ENCODE results near the gene ISY1. TPM values are rescaled to one million over a fixed set of nuclear protein-coding genes. Genes with fewer than 3 reads are reported as not detected.
A peak's percentile ranks its signal among the peaks of the same experiment; 100 is the strongest.

Gene ISY1
- total RNA-seq (10 to 100 TPM; 27.6 to 65.1 (median 37.4) TPM), polyA plus RNA-seq (100 to 1,000 TPM; 115 to 130 TPM), total RNA-seq (20.9 reads per million, percentile 51 among the genes with 10 or more reads in this experiment)

DNA sequence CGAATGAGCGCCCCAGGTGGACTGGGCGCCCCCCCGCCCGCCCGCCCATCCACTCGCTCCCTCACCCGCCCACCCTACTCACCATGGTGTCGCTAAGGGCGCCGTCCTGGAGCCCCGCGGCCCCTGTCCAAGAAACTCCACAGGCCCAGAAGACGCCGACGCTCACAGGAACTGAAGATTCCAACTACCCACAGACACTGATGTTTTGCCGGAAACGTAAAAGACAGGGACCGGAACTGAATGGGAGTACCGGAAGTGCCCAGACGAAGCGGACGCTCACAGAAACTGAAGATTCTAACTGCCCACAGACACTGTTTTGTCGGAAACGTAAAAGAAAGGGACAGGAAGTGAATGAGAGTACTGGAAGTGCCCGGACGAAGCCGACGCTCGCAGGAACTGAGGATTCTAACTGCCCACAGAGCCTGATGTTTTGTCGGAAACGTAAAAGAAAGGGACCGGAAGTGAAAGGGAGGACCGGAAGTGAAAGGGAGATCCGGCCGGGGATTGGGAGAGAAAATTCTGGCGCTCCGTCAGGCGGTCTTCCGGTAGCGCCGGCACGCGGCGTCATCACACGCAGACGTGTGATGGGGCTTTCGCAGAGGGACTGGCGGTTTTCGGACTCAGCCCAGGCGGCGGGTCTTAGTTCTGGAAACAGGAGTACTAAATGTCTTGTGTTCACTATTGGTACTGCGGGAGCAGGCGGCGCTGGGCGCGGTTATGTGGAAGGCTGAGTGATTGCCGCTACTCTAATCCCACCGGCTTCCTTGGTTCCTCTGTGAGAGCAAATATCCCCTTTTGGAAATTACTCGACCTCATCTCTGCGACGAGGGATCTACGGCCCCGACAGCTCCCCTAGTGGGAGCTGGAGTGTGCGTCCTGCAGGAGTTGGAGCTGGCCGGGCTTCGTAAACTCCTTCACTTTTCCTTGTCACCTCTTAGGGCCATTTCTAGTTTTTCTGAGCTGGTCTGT lies at the start of gene ISY1:
ISY1 (minus strand) TSS at position 173 of the 969 bp plus-strand sequence; CDS start at position 85, 88 bp downstream.
- intact Hi-C loops (cut with micrococcal nuclease): loop anchor here (1.0 kb wide), 12 partner anchors 22 to 544 kb away; partner anchors contain the start of genes CNBP (in 2 of the 2), COPG1 (in 2 of the 2), HMCES (in 2 of the 2) and RAB7A (in 1 of the 2)
- Histone ChIP-seq H3K36me3 (ENCODE audit: control insufficient read depth in 2 of 3, insufficient read depth in 3 of 3, low read length in 3 of 3) (peaks cover 0 to 26% (median 5%) of the 10 kb centered on the region in 3 experiments), H3K27ac (ENCODE audit: low read depth, low read length) (peak within 1 kb of the TSS; percentile 98), H3K27me3 (ENCODE audit: control insufficient read depth in 2 of 2, insufficient read depth in 2 of 2, low read length in 2 of 2) (no peaks in the 10 kb centered on the region), H3K4me3 (ENCODE audit: low read length) (peak within 1 kb of the TSS; percentile 94), H3K9me3 (ENCODE audit: control insufficient read depth in 2 of 3, low read length in 3 of 3) (no peaks in the 10 kb centered on the region), H3K4me1 (ENCODE audit: control insufficient read depth in 2 of 2, insufficient read depth in 2 of 2, low read length in 2 of 2) (peaks cover 22 to 24% of the 10 kb centered on the region in 2 donors)
- peaks cover 0 to 10% (median 7%) of the 10 kb centered on the region in 5 donors for H3K36me3 Mint-ChIP-seq
- peak within 1 kb of the TSS; percentile 97 to 100 (median 99) for H3K27ac Mint-ChIP-seq
- peak within 1 kb of the TSS; percentile 84 to 100 (median 98) for H3K4me3 Mint-ChIP-seq
- DNase-seq (peak; percentile 68 to 92 (median 89)), ATAC-seq (peak; percentile 90)
- peaks cover 0 to 4% (median 0%) of the 10 kb centered on the region in 5 donors for H3K27me3 Mint-ChIP-seq
- H3K9me3 Mint-ChIP-seq: peaks cover 0 to 3% (median 0%) of the 10 kb centered on the region in 11 donors
- ChIA-PET POLR2A (interaction anchor here (0.9 to 2.9 kb wide), 16 partner anchors 10 to 279 kb away, joined by 3 to 14 read pairs (median 6); partner anchors contain the start of genes COPG1, IFT122 and MBD4), CTCF (interaction anchor here (0.5 to 2.4 kb wide), 10 partner anchors 9 to 239 kb away, joined by 3 to 16 read pairs (median 4); partner anchors contain the start of gene CNBP)
- H3K4me1 Mint-ChIP-seq: peaks cover 18 to 53% (median 40%) of the 10 kb centered on the region in 7 donors

DNA sequence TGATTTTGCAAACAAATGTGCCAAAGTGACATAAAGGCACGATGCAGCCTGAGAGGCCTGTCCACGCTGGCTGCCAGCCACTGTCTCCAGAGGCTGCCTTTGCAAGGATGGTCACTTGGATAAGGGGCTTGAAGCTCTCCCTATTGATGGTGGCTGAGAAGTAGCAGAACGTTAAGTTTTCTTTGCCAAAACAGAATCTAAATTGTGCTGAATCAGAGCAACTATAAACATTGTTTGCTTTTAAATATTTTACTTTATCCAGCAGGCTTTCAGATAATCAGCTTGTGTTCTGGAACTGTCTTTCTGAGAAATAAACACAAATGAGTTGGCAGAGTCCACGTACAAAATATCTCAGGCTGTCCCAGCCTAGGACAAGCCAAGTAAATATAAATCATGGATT lies 46.6 kb upstream of the ISY1 start:
- H3K36me3 Mint-ChIP-seq: peaks cover 0 to 2% (median 0%) of the 10 kb centered on the region in 5 donors
- H3K9me3 ChIP-seq (ENCODE audit: control insufficient read depth in 2 of 3, low read length in 3 of 3): no peaks in the 10 kb centered on the region
- ChIA-PET POLR2A (no interaction called here), CTCF (interaction anchor here (0.6 kb wide), 1 partner anchor 157 kb away, joined by 3 read pairs; no protein-coding TSS in a partner anchor)
- no peak overlapping the region for H3K27ac ChIP-seq (ENCODE audit: low read depth, low read length)
- H3K27me3 Mint-ChIP-seq: peaks cover 0 to 6% (median 0%) of the 10 kb centered on the region in 5 donors
- no peak overlapping the region for H3K4me3 ChIP-seq (ENCODE audit: low read length)
- peaks cover 0 to 6% (median 0%) of the 10 kb centered on the region in 7 donors for H3K4me1 Mint-ChIP-seq
- H3K27me3 ChIP-seq (ENCODE audit: control insufficient read depth in 2 of 2, insufficient read depth in 2 of 2, low read length in 2 of 2): no peaks in the 10 kb centered on the region
- no peaks in the 10 kb centered on the region for H3K36me3 ChIP-seq (ENCODE audit: control insufficient read depth in 2 of 3, insufficient read depth in 3 of 3, low read length in 3 of 3)
- no peak for DNase-seq
- no peaks in the 10 kb centered on the region for H3K9me3 Mint-ChIP-seq
- no peaks in the 10 kb centered on the region for H3K4me1 ChIP-seq (ENCODE audit: control insufficient read depth in 2 of 2, insufficient read depth in 2 of 2, low read length in 2 of 2)
- no peak overlapping the region for H3K4me3 Mint-ChIP-seq
- intact Hi-C loops (cut with micrococcal nuclease): loop anchor here in 1 of 2 donors (2.0 kb wide), 1 partner anchor 37 kb away; no protein-coding TSS in a partner anchor
- no peak overlapping the region for H3K27ac Mint-ChIP-seq
- no peak for ATAC-seq

DNA sequence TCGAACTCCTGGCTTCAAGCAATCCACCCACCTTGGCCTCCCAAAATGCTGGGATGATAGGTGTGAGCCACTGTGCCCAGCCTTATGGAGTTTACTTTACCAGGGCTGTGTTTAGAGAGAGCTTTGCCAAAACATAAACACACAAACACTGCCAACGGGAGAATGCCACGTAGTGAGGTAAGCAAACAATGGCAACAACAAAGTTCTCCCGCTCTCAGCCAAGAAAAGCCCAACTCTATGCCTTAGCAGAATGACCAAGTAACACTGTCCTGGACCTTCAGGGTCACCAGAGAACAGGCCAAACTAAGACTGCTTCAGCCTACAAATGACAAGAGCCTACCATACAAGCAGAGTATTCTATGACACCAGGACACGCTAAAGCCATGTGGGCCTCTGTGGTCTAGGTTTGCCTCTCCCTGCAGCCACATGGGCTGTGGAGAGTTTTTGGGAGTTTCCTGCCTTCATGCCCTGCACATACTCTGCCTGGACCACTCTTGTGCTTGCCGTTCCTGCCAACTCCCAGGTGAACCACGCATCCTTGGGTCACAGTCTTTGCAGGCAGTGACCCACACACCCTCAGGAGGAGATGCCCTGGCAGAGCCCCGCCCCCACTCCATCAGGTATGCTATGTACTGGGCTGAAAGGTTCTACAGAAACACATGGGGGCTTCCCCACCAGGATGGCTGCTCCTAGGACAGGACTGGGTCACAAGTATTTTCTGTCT lies 44.4 kb upstream of the ISY1 start:
- Histone ChIP-seq H3K4me1 (ENCODE audit: control insufficient read depth in 2 of 2, insufficient read depth in 2 of 2, low read length in 2 of 2) (no peaks in the 10 kb centered on the region), H3K4me3 (ENCODE audit: low read length) (no peak overlapping the region), H3K27me3 (ENCODE audit: control insufficient read depth in 2 of 2, insufficient read depth in 2 of 2, low read length in 2 of 2) (no peaks in the 10 kb centered on the region), H3K9me3 (ENCODE audit: control insufficient read depth in 2 of 3, low read length in 3 of 3) (no peaks in the 10 kb centered on the region), H3K36me3 (ENCODE audit: control insufficient read depth in 2 of 3, insufficient read depth in 3 of 3, low read length in 3 of 3) (no peaks in the 10 kb centered on the region), H3K27ac (ENCODE audit: low read depth, low read length) (no peak overlapping the region)
- ChIA-PET POLR2A (no interaction called here), CTCF (no interaction called here)
- Mint-ChIP-seq H3K27ac (no peak overlapping the region), H3K36me3 (peaks cover 0 to 3% (median 0%) of the 10 kb centered on the region in 5 donors), H3K4me3 (no peak overlapping the region), H3K27me3 (peaks cover 0 to 5% (median 0%) of the 10 kb centered on the region in 5 donors), H3K9me3 (no peaks in the 10 kb centered on the region), H3K4me1 (peaks cover 0 to 3% (median 0%) of the 10 kb centered on the region in 7 donors)
- no peak for ATAC-seq
- DNase-seq: no peak
- intact Hi-C loops (cut with micrococcal nuclease): no loop called here

DNA sequence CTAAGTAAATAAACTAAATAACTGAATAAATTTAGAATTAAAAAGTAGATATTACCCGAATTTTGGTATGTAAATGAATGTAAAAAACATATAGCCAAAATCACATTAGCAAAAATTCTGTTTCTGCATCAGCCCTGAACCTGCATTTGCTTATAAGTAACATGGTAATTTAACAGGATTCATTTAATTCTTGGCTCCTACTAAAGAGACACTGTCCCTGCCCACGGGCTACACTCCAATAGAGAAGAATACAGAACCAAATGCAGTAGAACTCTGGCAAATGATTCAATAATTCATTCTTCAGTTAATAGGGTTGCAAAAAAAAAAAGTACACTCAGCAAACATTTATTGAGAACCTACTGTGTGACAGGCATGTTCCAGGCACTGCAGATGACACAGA lies 43.6 kb upstream of the ISY1 start:
- no peak overlapping the region for H3K27ac Mint-ChIP-seq
- Histone ChIP-seq H3K9me3 (ENCODE audit: control insufficient read depth in 2 of 3, low read length in 3 of 3) (no peaks in the 10 kb centered on the region), H3K4me3 (ENCODE audit: low read length) (no peak overlapping the region), H3K4me1 (ENCODE audit: control insufficient read depth in 2 of 2, insufficient read depth in 2 of 2, low read length in 2 of 2) (no peaks in the 10 kb centered on the region), H3K27ac (ENCODE audit: low read depth, low read length) (no peak overlapping the region), H3K36me3 (ENCODE audit: control insufficient read depth in 2 of 3, insufficient read depth in 3 of 3, low read length in 3 of 3) (no peaks in the 10 kb centered on the region), H3K27me3 (ENCODE audit: control insufficient read depth in 2 of 2, insufficient read depth in 2 of 2, low read length in 2 of 2) (no peaks in the 10 kb centered on the region)
- no peaks in the 10 kb centered on the region for H3K27me3 Mint-ChIP-seq
- DNase-seq (no peak), ATAC-seq (no peak)
- peaks cover 0 to 3% (median 0%) of the 10 kb centered on the region in 5 donors for H3K36me3 Mint-ChIP-seq
- no peak overlapping the region for H3K4me3 Mint-ChIP-seq
- intact Hi-C loops (cut with micrococcal nuclease): no loop called here
- H3K4me1 Mint-ChIP-seq: peaks cover 0 to 3% (median 0%) of the 10 kb centered on the region in 7 donors
- POLR2A ChIA-PET: no interaction called here
- H3K9me3 Mint-ChIP-seq: no peaks in the 10 kb centered on the region
- CTCF ChIA-PET: no interaction called here

DNA sequence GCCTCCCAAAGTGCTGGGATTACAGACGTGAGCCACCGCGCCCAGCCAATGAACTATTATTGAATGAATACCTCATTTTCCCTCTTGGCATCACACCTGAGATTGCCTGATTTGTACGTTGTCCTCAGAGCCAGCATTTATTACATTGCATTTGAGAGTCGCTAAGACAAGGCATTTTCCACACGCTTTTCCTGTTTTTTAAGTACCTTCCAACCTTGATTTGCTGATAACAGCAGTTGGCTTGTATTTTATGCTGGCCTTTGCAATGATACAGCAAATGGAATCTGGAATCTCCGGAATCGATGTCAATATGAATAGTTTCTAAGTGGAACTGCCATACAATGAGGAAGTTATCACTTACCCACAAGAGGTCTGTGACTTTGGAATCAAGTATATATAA lies 38.5 kb upstream of the ISY1 start:
- CTCF ChIA-PET: no interaction called here
- H3K27ac Mint-ChIP-seq: no peak overlapping the region
- H3K4me3 Mint-ChIP-seq: no peak overlapping the region
- no peaks in the 10 kb centered on the region for H3K27me3 Mint-ChIP-seq
- H3K36me3 ChIP-seq (ENCODE audit: control insufficient read depth in 2 of 3, insufficient read depth in 3 of 3, low read length in 3 of 3): no peaks in the 10 kb centered on the region
- POLR2A ChIA-PET: interaction anchor here (0.6 kb wide), 1 partner anchor 464 kb away, joined by 3 read pairs; no protein-coding TSS in a partner anchor
- H3K27me3 ChIP-seq (ENCODE audit: control insufficient read depth in 2 of 2, insufficient read depth in 2 of 2, low read length in 2 of 2): no peaks in the 10 kb centered on the region
- H3K4me1 Mint-ChIP-seq: peaks cover 0 to 26% (median 0%) of the 10 kb centered on the region in 7 donors
- DNase-seq: no peak
- no peak overlapping the region for H3K4me3 ChIP-seq (ENCODE audit: low read length)
- no peaks in the 10 kb centered on the region for H3K9me3 Mint-ChIP-seq
- H3K9me3 ChIP-seq (ENCODE audit: control insufficient read depth in 2 of 3, low read length in 3 of 3): no peaks in the 10 kb centered on the region
- H3K4me1 ChIP-seq (ENCODE audit: control insufficient read depth in 2 of 2, insufficient read depth in 2 of 2, low read length in 2 of 2): no peaks in the 10 kb centered on the region
- intact Hi-C loops (cut with micrococcal nuclease): no loop called here
- no peak for ATAC-seq
- no peak overlapping the region for H3K27ac ChIP-seq (ENCODE audit: low read depth, low read length)
- peaks cover 0 to 3% (median 0%) of the 10 kb centered on the region in 5 donors for H3K36me3 Mint-ChIP-seq

DNA sequence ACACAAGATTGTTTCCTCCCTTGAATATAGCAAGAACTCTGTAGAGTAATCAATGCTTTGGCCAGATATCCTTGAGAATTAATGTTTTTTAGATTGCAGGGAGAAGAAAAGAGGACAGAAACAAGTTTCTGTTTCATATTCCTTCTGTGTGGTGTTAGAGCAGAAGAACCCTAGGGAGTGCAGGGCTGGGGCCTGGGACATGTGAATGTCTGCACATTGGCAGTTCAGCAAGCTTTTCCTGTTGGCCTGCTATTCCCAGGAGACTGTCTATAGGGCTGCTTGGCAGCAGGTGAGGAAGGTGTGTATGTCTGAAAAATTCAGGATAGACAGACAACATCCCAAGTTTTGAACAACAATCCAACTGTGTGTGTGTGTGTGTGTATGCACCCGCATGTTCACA lies 36.5 kb upstream of the ISY1 start:
- Mint-ChIP-seq H3K27ac (peak overlapping the region in 1 of 9 donors; percentile 22), H3K4me1 (peaks cover 0 to 26% (median 0%) of the 10 kb centered on the region in 7 donors), H3K27me3 (no peaks in the 10 kb centered on the region), H3K36me3 (peaks cover 0 to 2% (median 0%) of the 10 kb centered on the region in 5 donors), H3K9me3 (no peaks in the 10 kb centered on the region), H3K4me3 (no peak overlapping the region)
- ChIA-PET CTCF (interaction anchor here (1.4 kb wide), 1 partner anchor 48 kb away, joined by 3 read pairs; no protein-coding TSS in a partner anchor), POLR2A (no interaction called here)
- no peak overlapping the region for H3K27ac ChIP-seq (ENCODE audit: low read depth, low read length)
- intact Hi-C loops (cut with micrococcal nuclease): no loop called here
- H3K9me3 ChIP-seq (ENCODE audit: control insufficient read depth in 2 of 3, low read length in 3 of 3): no peaks in the 10 kb centered on the region
- DNase-seq (no peak), ATAC-seq (no peak)
- H3K27me3 ChIP-seq (ENCODE audit: control insufficient read depth in 2 of 2, insufficient read depth in 2 of 2, low read length in 2 of 2): no peaks in the 10 kb centered on the region
- H3K36me3 ChIP-seq (ENCODE audit: control insufficient read depth in 2 of 3, insufficient read depth in 3 of 3, low read length in 3 of 3): no peaks in the 10 kb centered on the region
- H3K4me1 ChIP-seq (ENCODE audit: control insufficient read depth in 2 of 2, insufficient read depth in 2 of 2, low read length in 2 of 2): no peaks in the 10 kb centered on the region
- H3K4me3 ChIP-seq (ENCODE audit: low read length): no peak overlapping the region

All from naive thymus-derived CD4-positive, alpha-beta T cell (primary cell).